Stromal cell of bone marrow (primary cell): Measurements from ENCODE around the gene ALOX5.
"Not testable (repeated sequence)": the region's sequence is repeated elsewhere in the genome, so short reads cannot be mapped to it uniquely, and the experiment has no call there.

Experiments used
- DNase-seq: peaks from one replicate; pipeline ENCODE4 v3.0.0-alpha.2; 2012; ENCODE audit warnings: low read depth

The ALOX5 gene

DNA sequence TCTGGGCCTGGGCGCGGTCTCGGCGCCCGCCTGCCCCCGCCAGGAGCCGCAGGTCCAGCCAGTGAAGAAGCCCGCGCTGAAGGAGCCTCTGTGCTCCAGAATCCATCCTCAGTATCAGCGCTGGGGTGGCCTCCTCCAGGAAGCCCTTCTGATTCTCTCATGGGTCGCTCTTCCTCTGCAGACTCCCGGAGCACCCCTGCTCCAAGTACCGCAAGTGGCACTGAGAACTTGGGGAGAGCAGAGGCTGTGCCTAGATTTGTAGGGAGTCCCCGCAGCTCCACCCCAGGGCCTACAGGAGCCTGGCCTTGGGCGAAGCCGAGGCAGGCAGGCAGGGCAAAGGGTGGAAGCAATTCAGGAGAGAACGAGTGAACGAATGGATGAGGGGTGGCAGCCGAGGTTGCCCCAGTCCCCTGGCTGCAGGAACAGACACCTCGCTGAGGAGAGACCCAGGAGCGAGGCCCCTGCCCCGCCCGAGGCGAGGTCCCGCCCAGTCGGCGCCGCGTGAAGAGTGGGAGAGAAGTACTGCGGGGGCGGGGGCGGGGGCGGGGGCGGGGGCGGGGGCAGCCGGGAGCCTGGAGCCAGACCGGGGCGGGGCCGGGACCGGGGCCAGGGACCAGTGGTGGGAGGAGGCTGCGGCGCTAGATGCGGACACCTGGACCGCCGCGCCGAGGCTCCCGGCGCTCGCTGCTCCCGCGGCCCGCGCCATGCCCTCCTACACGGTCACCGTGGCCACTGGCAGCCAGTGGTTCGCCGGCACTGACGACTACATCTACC, at the start of gene ALOX5:
TSS of gene ALOX5 (plus strand) at position 641 of the 774 bp plus-strand sequence. CDS start at position 705, 64 bp downstream.
- DNase-seq, result no peak

DNA sequence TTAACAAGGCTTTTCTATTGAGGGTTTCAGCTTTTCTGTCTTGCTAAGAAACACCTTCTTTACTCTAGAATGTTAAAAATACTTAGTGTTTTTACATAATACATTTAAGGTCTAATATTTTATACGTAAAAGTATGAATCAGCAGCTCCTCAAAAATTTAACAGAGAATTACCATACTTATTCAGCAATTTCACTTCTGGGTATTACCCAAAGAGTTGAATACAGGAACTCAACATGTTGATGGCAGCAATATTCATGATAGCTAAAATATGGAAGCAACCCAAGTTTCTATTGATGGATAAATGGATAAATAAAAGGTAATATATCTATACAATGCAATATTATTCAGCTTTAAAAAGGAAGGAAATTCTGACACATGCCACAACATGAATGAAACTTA, 48.9 kb upstream of the ALOX5 start:
- no peak for DNase-seq

DNA sequence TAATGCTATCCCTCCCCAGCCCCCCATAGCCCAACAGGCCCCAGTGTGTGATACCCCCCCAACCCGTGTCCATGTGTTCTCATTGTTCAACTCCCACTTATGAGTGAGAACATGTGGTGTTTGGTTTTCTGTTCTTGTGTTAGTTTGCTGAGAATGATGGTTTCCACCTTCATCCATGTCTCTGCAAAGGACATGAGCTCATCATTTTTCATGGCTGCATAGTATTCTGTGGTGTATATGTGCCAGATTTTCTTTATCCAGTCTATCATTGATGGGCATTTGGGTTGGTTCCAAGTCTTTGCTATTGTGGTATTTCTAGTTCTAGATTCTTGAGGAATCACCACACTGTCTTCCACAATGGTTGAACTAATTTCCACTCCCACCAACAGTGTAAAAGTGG, 47.2 kb upstream of the ALOX5 start:
- DNase-seq, result not testable (repeated sequence)

DNA sequence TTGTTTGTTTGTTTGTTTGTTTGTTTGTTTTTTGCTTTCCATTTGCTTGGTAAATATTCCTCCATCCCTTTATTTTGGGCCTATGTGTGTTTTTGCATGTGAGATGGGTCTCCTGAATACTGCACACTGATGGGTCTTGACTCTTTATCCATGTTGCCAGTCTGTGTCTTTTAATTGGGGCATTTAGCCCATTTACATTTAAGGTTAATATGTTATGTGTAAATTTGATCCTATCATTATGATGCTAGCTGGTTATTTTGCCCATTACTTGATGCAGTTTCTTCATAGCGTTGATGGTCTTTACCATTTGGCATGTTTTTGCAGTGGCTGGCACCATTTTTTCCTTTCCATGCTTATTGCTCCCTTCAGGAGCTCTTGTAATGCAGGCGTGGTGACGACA, 42.2 kb upstream of the ALOX5 start:
- not testable (repeated sequence) for DNase-seq

DNA sequence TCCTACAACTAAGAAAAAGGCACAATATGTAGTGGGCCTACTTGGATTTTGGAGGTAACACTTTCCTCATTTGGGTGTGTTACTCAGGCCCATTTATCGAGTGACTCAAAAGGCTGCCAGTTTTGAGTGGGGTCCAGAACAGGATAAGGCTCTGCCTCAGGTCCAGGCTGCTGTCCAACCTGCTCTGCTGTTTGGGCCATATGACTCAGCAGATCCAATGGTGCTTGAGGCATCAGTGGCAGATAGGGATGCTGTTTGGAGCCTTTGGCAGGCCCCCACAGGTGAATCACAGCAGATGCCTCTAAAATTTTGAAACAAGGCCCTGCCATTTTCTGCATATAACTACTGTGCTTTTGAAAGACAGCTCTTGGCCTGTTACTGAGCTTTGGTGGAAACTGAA, 34.1 kb upstream of the ALOX5 start:
- no peak for DNase-seq

DNA sequence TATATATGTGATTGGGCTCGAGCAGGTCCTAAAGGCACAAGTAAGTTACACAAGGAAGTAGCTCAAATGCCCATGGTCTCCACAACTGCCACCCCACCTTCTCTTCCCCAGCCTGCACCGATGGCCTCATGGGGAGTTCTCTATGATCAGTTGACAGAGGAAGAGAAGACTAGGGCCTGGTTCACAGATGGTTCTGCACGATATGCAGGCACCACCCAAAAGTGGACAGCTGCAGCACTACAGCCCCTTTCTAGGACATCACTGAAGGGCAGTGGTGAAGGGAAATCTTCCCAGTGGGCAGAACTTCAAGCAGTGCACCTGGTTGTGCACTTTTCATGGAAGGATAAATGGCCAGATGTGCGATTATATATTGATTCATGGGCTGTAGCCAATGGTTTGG, 33.6 kb upstream of the ALOX5 start:
- DNase-seq, result not testable (repeated sequence)

DNA sequence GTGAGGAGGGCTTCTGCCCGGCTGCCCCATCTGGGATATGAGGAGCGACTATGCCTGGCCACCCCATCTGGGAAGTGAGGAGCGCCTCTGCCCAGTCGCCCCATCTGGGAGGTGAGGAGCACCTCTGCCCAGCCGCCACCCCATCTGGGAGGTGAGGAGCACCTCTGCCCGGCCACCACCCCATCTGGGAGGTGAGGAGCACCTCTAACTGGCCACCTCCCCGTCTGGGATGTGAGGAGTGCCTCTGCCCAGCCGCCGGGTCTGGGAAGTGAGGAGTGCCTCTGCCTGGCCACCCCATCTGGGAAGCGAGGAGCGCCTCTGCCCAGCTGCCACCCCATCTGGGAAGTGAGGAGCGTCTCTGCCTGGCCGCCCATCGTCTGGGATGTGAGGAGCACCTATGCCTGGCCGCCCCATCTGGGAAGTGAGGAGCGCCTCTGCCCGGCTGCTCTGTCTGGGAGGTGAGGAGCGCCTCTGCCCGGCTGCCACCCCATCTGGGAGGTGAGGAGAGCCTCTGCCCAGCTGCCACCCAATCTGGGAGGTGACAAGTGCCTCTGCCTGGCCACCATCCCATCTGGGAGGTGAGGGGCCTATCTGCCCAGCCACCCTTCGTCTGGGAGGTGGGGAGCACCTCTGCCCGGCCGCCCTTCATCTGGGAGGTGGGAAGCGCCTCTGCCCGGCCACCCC, 27.2 kb upstream of the ALOX5 start:
- not testable (repeated sequence) for DNase-seq

DNA sequence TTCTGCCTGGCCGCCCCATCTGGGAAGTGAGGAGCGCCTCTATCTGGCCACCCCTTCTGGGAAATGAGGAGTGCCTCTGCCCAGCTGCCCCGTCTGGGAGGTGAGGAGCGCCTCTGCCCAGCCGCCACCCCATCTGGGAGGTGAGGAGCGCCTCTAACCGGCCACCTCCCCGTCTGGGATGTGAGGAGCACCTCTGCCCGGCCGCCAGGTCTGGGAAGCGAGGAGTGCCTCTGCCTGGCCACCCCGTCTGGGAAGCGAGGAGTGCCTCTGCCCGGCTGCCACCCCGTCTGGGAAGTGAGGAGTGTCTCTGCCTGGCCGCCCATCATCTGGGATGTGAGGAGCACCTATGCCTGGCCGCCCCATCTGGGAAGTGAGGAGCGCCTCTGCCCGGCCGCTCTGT, 26.6 kb upstream of the ALOX5 start:
- not testable (repeated sequence) for DNase-seq

DNA sequence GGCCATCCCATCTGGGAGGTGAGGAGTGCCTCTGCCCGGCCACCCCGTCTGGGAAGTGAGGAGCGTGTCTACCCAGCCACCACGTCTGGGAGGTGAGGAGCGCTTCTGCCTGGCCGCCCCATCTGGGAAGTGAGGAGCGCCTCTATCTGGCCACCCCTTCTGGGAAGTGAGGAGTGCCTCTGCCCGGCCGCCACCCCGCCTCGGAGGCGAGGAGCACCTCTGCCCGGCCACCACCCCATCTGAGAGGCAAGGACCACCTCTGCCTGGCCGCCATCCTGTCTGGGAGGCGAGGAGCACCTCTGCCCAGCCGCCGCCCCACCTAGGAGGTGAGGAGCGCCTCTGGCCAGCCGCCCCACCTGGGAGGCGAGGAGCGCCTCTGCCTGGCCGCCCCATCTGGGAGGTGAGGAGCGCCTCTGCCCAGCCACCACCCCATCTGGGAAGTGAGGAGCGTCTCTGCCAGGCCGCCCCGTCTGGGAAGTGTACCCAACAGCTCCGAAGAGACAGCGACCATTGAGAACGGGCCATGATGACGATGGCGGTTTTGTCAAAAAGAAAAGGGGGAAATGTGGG, 25.7 kb upstream of the ALOX5 start:
- DNase-seq, result not testable (repeated sequence)

DNA sequence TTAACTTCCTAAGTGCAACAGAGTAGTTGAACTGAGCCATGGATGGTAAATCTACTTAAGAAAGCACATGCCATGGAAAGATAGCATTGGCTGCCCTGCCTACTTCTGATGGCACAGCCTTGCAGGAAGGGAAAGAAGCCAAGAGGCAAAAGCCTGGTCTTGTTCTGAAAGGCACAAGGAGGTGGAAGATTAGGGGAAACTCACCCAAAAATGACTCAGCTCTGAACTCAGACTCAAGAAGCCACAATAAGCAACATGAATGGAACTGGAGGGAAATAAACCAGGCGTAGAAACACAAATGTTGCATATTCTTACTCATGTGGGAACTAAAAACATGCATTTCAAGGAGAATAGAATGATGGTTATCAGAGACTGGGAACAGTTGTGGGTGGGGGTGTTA, 20.8 kb upstream of the ALOX5 start:
- peak; percentile 10 for DNase-seq

DNA sequence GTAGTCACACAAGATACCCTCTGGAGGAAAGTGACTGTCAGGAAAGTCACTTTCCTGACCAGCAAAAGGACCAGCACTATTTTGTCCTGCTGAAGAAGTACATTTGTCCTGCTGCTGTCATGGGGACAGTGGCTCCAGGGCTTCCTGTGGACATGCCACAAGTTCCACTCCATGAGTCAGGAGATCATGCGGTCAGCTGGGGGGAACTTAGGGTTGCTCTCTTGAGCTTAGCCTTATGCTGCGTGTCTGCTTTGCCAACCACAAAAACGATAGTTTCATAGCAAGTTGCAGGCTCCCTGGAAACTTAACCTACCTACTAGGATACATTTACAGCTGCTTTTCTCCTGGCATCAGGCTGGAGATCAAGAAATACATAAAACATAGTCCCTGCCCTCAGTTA, 19.8 kb upstream of the ALOX5 start:
- peak; percentile 17 for DNase-seq

DNA sequence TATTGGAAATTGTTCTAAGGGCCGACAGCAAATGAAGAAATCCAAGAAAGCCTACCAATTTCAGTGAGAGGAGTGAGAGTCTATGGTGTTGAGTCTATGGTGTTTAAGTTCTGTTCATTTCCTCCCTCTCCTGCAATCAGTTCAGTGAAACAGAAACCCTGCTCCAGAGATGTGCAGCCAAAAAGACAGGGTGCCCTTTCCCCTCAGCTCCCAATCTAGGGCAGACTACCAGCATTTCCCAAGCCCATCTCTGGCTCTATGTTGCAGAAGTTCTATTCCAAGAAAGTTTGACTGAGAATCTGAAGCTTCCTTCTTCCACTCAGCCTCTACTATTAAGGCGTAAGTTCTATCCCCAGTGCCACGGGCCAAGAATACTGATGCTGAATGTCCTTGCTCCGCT, 18.5 kb upstream of the ALOX5 start:
- no peak for DNase-seq

DNA sequence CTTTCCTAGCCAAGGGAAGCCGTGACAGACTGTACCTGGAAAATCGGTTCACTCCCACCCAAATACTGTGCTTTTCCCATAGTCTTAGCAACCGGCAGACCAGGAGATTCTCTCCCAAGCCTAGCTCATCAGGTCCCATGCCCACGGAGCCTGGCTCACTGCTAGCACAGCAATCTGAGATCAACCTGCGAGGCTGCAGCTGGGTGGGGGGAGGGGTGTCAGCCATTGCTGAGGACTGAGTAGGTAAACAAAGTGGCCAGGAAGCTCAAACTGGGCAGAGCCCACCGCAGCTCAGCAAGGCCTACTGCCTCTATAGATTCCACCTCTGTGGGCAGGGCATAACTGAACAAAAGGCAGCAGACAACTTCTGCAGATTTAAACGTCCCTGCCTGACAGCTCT, 15.1 kb upstream of the ALOX5 start:
- DNase-seq, result not testable (repeated sequence)

DNA sequence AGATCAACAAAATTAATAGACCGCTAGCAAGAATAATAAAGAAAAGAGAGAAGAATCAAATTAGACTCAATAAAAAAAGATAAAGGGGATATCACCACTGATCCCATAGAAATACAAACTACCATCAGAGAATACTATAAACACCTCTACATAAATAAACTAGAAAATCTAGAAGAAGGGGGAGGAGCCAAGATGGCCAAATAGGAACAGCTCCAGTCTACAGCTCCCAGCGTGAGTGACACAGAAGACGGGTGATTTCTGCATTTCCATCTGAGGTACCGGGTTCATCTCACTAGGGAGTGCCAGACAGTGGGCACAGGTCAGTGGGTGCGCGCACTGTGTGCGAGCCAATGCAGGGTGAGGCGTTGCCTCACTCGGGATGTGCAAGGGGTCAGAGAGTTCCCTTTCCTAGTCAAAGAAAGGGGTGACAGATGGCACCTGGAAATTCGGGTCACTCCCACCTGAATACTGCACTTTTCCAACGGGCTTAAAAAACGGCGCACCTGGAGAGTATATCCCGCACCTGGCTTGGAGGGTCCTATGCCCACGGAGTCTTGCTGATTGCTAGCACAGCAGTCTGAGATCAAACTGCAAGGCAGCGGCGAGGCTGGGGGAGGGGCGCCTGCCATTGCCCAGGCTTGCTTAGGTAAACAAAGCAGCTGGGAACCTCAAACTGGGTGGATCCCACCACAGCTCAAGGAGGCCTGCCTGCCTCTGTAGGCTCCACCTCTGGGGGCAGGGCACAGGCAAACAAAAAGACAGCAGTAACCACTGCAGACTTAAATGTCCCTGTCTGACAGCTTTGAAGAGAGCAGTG, 11.8 kb upstream of the ALOX5 start:
- DNase-seq, result not testable (repeated sequence)

DNA sequence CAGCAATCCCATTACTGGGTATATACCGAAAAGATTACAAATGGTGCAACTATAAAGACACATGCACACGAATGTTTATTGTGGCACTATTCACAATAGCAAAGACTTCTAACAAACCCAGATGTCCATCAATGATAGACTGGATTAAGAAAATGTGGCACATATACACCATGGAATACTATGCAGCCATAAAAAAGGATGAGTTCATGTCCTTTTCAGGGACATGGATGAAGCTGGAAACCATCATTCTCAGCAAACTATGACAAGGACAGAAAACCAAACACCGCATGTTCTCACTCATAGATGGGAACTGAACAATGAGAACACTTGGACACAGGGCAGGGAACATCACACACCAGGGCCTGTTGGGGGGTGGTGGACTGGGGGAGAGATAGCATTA, 6.4 kb upstream of the ALOX5 start:
- not testable (repeated sequence) for DNase-seq

DNA sequence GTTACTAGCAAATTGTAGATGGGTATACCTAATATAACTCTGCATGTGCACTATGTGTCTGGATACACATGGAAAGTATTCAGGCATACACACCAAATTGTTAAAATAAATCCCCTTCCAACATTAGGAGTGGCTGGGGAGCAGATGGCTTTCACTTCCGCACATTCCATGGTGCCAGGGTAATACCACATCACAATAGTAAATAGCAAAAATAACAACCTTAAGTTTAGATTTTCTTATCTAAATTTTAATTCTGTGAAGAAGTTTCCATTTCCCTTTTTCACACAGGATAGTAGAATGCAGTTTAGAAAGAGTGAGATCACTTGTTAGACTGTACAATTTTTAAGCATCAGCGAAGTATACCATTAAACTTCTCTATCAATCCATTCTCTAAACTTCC, 5.8 kb upstream of the ALOX5 start:
- DNase-seq, result no peak

DNA sequence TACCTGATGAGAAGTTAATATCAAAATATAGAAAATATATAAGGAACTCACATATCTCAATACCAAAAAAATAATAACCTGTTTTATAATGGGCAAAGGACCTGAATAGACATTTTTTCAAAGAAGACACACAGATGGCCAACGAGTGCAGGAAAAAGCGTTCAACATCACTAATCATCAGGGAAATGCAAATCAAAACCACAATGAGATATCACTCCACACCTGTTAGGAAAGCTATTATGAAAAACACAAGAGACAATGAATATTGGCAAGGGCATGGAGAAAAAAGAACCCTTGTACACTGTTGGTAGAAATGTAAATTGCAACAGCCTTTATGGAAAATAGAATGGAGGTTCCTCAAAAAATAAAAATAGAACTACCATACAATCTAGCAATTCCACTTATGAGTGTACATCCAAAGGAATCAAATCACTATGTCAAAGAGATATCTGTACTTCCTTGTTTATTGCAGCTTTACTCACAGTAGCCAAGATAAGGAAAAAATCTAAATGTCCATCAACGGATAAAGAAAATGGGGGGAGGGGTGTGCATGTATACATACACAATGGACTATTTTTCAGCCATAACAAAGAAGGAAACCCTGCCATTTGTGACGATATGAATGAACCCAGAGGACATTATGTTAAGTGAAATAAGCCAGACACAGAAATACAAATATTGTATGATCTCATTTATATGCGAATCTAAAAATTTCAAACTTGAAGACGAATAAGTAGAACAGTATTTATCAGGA, 3.6 kb upstream of the ALOX5 start:
- no peak for DNase-seq

DNA sequence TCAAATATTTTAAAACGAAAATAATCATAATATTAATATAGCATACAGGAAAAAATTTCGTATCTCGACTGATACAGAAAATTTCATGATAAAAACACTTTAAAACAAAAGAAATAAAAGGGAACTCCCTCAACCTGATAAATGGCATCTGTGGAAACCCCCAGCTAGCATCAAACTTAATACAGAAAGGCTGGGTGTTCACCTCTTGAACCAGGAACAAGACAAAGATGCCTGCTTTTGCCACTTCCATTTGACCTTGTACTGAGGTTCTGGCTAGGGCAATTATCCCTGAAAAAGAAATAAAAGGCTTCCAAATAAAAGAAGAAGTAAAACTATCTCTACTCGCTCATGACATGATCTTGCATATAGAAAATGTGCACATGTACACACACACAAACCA, 2.5 kb upstream of the ALOX5 start:
- DNase-seq, result no peak

DNA sequence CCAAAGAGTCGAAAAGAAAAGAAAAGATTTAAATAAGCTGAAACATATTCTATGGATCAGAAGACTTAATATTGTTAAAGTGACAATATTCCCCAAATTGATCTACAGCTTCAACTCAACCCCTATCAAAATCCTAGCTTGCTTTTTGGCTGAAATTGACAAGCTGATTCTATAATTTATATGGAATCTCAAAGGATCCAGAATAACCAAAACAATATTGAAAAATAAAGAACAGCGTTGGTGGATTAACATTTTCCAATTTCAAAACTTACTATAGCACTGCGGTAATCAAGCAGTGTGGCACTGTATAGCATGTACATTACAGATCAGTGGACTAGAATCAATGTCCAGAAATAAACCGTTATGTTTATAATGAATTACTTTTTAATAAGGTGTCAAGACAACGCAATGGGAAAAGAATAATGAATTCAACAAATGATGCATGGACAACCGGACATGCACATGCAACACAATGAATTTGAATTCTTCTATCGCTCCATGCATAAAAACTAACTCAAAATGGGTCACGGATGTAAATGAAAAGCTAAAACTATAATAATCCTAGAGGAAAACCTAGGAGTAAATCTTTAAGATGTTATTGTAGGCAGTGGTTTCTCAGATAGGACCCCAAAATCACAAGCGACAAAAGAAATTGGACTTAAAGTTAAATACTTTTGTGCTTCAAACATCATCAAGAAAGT, 1.6 kb upstream of the ALOX5 start:
- no peak for DNase-seq

DNA sequence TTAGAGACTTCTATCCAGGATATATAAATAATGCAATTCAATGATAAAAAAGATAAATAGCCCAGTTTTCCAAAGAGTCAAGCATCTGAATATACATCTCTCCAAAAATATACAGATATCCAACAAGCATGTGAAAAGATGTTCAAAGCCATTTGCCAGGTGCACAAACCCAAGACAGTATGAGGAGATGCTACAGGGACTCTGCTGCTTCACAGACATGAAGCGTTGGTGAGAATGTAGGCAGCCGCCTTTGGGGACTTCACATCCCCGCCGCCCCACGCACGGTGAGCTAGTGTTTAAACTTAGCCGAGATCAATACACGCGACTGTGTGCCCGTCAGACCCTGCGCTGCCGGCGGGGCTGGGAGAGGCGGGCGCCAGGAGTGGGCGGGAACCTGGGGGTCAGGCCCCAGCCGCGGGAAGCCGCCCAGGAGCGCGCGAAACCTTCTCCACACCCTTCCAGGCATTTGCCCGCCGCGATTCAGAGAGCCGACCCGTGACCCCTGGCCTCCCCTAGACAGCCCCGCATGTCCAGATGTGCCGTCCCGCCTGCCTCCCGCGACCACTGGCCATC, 927 bp upstream of the ALOX5 start:
- DNase-seq, result no peak
